OCI-LY1 (cell line): ENCODE data around the gene OGA.

Experiments used
- EZH2 ChIP-seq: fragments of 200-600 bp; sonication (generic), shearing (Covaris generic); IDR thresholded peaks from 2 replicates; pipeline ENCODE4 v1.8.0; 2017; ENCODE audit warnings: borderline replicate concordance, mixed run types, mild to moderate bottlenecking, antibody characterized with exemption, low read length, moderate library complexity, mixed read lengths
- TF ChIP-seq, protein P1 (sequence below): fragments of 200-600 bp; sonication (generic), shearing (Covaris generic); IDR thresholded peaks from 2 replicates; pipeline ENCODE4 v1.5.1; 2017; ENCODE audit warnings: mild to moderate bottlenecking, antibody characterized with exemption, low read length, moderate library complexity, mixed read lengths

- TF ChIP-seq, protein P1, sequence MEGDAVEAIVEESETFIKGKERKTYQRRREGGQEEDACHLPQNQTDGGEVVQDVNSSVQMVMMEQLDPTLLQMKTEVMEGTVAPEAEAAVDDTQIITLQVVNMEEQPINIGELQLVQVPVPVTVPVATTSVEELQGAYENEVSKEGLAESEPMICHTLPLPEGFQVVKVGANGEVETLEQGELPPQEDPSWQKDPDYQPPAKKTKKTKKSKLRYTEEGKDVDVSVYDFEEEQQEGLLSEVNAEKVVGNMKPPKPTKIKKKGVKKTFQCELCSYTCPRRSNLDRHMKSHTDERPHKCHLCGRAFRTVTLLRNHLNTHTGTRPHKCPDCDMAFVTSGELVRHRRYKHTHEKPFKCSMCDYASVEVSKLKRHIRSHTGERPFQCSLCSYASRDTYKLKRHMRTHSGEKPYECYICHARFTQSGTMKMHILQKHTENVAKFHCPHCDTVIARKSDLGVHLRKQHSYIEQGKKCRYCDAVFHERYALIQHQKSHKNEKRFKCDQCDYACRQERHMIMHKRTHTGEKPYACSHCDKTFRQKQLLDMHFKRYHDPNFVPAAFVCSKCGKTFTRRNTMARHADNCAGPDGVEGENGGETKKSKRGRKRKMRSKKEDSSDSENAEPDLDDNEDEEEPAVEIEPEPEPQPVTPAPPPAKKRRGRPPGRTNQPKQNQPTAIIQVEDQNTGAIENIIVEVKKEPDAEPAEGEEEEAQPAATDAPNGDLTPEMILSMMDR, result no peak
- no peak for TF ChIP-seq EZH2
These were observed 66.0 kb downstream of the OGA start for GRCh38 chr10:101752241-101752640.
